Endothelial cell (in vitro differentiated cells): ENCODE measurements around the gene MICU2. TPM values are rescaled to one million over a fixed set of nuclear protein-coding genes. Genes with fewer than 3 reads are reported as not detected.

Experiments used
- DNase-seq: peaks from one replicate; pipeline ENCODE4 v3.0.0; 2021; ENCODE audit warnings: low spot score
- H3K27ac Mint-ChIP-seq: one replicate; pipeline ENCODE4 v1.8.0; 2021; ENCODE audit warnings: mixed read lengths, inconsistent platforms; ENCODE audit not compliant: unreplicated experiment
- H3K27me3 Mint-ChIP-seq: one replicate; pipeline ENCODE4 v1.8.0; 2021; ENCODE audit warnings: mild to moderate bottlenecking, moderate library complexity, mixed read lengths, inconsistent platforms; ENCODE audit not compliant: unreplicated experiment
- H3K36me3 Mint-ChIP-seq: one replicate; pipeline ENCODE4 v1.8.0; 2021; ENCODE audit warnings: mild to moderate bottlenecking, low read depth, mixed read lengths, inconsistent platforms; ENCODE audit not compliant: unreplicated experiment
- H3K4me1 Mint-ChIP-seq: one replicate; pipeline ENCODE4 v1.8.0; 2021; ENCODE audit warnings: mild to moderate bottlenecking, mixed read lengths, inconsistent platforms; ENCODE audit not compliant: unreplicated experiment
- H3K4me3 Mint-ChIP-seq: one replicate; pipeline ENCODE4 v1.8.0; 2021; ENCODE audit warnings: mild to moderate bottlenecking, mixed read lengths, inconsistent platforms; ENCODE audit not compliant: unreplicated experiment
- H3K9me3 Mint-ChIP-seq: one replicate; pipeline ENCODE4 v1.8.0; 2021; ENCODE audit warnings: mixed read lengths, inconsistent platforms; ENCODE audit not compliant: unreplicated experiment
- CTCF ChIP-seq: fragments of 200-600 bp; sonication (generic); IDR thresholded peaks from one replicate; pipeline ENCODE4 v1.5.0; 2021; ENCODE audit warnings: antibody characterized with exemption; ENCODE audit not compliant: unreplicated experiment
- total RNA-seq: library from RNA; stranded (reverse); fragmentation: NEBNext Ultra II Directional; extraction: Animal tissue kit (Norgen Biotek cat#: 25700); gene quantifications from one replicate; pipeline ENCODE4 v1.2.1, GENCODE V29; 2021; ENCODE audit not compliant: unreplicated experiment

Gene MICU2
- total RNA-seq, 1 donor from 2014 or later: 22.3 TPM

- Mint-ChIP-seq H3K27ac (no peak overlapping the region), H3K4me3 (no peak overlapping the region), H3K27me3 (peaks cover 5% of the 10 kb centered on the region), H3K9me3 (no peaks in the 10 kb centered on the region), H3K36me3 (peaks cover 9% of the 10 kb centered on the region), H3K4me1 (peaks cover 4% of the 10 kb centered on the region)
- DNase-seq: no peak
- TF ChIP-seq CTCF: no peak
Observed at GRCh38 chr13:21539687-21540086, 64.3 kb downstream of the MICU2 start.

GRCh38 chr13:21538753-21539152, 65.2 kb downstream of the MICU2 start:
- H3K27me3 Mint-ChIP-seq: peaks cover 3% of the 10 kb centered on the region
- H3K27ac Mint-ChIP-seq: no peak overlapping the region
- H3K4me3 Mint-ChIP-seq: no peak overlapping the region
- no peak for DNase-seq
- no peak for TF ChIP-seq CTCF
- H3K4me1 Mint-ChIP-seq: peaks cover 4% of the 10 kb centered on the region
- no peaks in the 10 kb centered on the region for H3K9me3 Mint-ChIP-seq
- peaks cover 9% of the 10 kb centered on the region for H3K36me3 Mint-ChIP-seq

- H3K9me3 Mint-ChIP-seq: no peaks in the 10 kb centered on the region
- no peak overlapping the region for H3K4me3 Mint-ChIP-seq
- no peak for TF ChIP-seq CTCF
- peaks cover 3% of the 10 kb centered on the region for H3K27me3 Mint-ChIP-seq
- H3K27ac Mint-ChIP-seq: no peak overlapping the region
- peaks cover 4% of the 10 kb centered on the region for H3K4me1 Mint-ChIP-seq
- H3K36me3 Mint-ChIP-seq: peaks cover 9% of the 10 kb centered on the region
- no peak for DNase-seq
Observed at GRCh38 chr13:21538280-21538679, 65.7 kb downstream of the MICU2 start.

GRCh38 chr13:21537105-21537504, 66.9 kb downstream of the MICU2 start:
- TF ChIP-seq CTCF: no peak
- H3K4me3 Mint-ChIP-seq: no peak overlapping the region
- no peak overlapping the region for H3K27ac Mint-ChIP-seq
- H3K9me3 Mint-ChIP-seq: no peaks in the 10 kb centered on the region
- peaks cover 9% of the 10 kb centered on the region for H3K36me3 Mint-ChIP-seq
- H3K27me3 Mint-ChIP-seq: peaks cover 3% of the 10 kb centered on the region
- H3K4me1 Mint-ChIP-seq: peaks cover 4% of the 10 kb centered on the region
- DNase-seq: no peak

GRCh38 chr13:21534760-21535159, 69.2 kb downstream of the MICU2 start:
- H3K27ac Mint-ChIP-seq: no peak overlapping the region
- H3K36me3 Mint-ChIP-seq: peaks cover 9% of the 10 kb centered on the region
- peaks cover 4% of the 10 kb centered on the region for H3K4me1 Mint-ChIP-seq
- no peaks in the 10 kb centered on the region for H3K9me3 Mint-ChIP-seq
- H3K4me3 Mint-ChIP-seq: no peak overlapping the region
- no peak for TF ChIP-seq CTCF
- DNase-seq: no peak
- H3K27me3 Mint-ChIP-seq: peaks cover 3% of the 10 kb centered on the region
